Measurements from ENCODE around the gene CITED2.

The CITED2 gene

GRCh38 chr6:139375226-139376016, 973 bp upstream of the CITED2 start:
- TF ChIP-seq CTCF (IDR thresholded peaks at IDR 0.05; ENCODE audit: insufficient read depth, low read depth, low read length, missing control alignments): no peak
- H3K4me3 ChIP-seq (ENCODE audit: low read depth, low read length): peak overlapping the region; percentile 79
- DNase-seq (ENCODE audit: low read depth): peak; percentile 96

- peak overlapping the region; percentile 79 for H3K4me3 ChIP-seq (ENCODE audit: low read depth, low read length)
- no peak for DNase-seq (ENCODE audit: low read depth)
These were observed 506 bp downstream of the CITED2 start for GRCh38 chr6:139373928-139374356.

GRCh38 chr6:139373154-139373927, 1.1 kb downstream of the CITED2 start:
- H3K4me3 ChIP-seq (ENCODE audit: low read depth, low read length): peak overlapping the region; percentile 79
- peak; percentile 89 for DNase-seq (ENCODE audit: low read depth)
- peak; percentile 45 for TF ChIP-seq CTCF (IDR thresholded peaks at IDR 0.05; ENCODE audit: insufficient read depth, low read depth, low read length, missing control alignments)

More at GRCh38 chr6:139373928-139374356, 506 bp downstream of the CITED2 start:
- no peak for TF ChIP-seq CTCF (IDR thresholded peaks at IDR 0.05; ENCODE audit: insufficient read depth, low read depth, low read length, missing control alignments)

GRCh38 chr6:139372326-139373153, 1.9 kb downstream of the CITED2 start:
- peak overlapping the region; percentile 79 for H3K4me3 ChIP-seq (ENCODE audit: low read depth, low read length)
- TF ChIP-seq CTCF (IDR thresholded peaks at IDR 0.05; ENCODE audit: insufficient read depth, low read depth, low read length, missing control alignments): no peak
- no peak for DNase-seq (ENCODE audit: low read depth)

- H3K4me3 ChIP-seq (ENCODE audit: low read depth, low read length): peak overlapping the region; percentile 79
- no peak for DNase-seq (ENCODE audit: low read depth)
- no peak for TF ChIP-seq CTCF (IDR thresholded peaks at IDR 0.05; ENCODE audit: insufficient read depth, low read depth, low read length, missing control alignments)
These were observed 2.8 kb downstream of the CITED2 start for GRCh38 chr6:139371421-139372203.

- TF ChIP-seq CTCF (IDR thresholded peaks at IDR 0.05; ENCODE audit: insufficient read depth, low read depth, low read length, missing control alignments): no peak
- no peak for DNase-seq (ENCODE audit: low read depth)
- H3K4me3 ChIP-seq (ENCODE audit: low read depth, low read length): no peak overlapping the region
These were observed 3.5 kb downstream of the CITED2 start for GRCh38 chr6:139370999-139371345.
